H9 (cell line): ENCODE results near the gene MC1R. TPM values are rescaled to one million over a fixed set of nuclear protein-coding genes. Genes with fewer than 3 reads are reported as not detected.

Experiments used
- DNase-seq: peaks from one replicate; pipeline ENCODE4 v3.0.0-alpha.2; 2017
- H2AFZ ChIP-seq: one replicate; pipeline ENCODE4 v1.6.1; 2013; ENCODE audit warnings: mild to moderate bottlenecking, low read length, control low read depth, moderate library complexity
- H2AK5ac ChIP-seq: 2 replicates; pipeline ENCODE4 v1.6.1; 2013; ENCODE audit warnings: low read length, control low read depth, mixed read lengths; ENCODE audit not compliant: insufficient read length
- H2BK120ac ChIP-seq: one replicate; pipeline ENCODE4 v1.6.1; 2013; ENCODE audit warnings: low read depth, mild to moderate bottlenecking, low read length, control low read depth, inconsistent platforms; ENCODE audit not compliant: poor library complexity, severe bottlenecking
- H2BK12ac ChIP-seq: 2 replicates; pipeline ENCODE4 v1.6.1; 2013; ENCODE audit warnings: low read length, control low read depth, mixed read lengths, low read depth; ENCODE audit not compliant: insufficient read length
- H2BK15ac ChIP-seq: 2 replicates; pipeline ENCODE4 v1.6.1; 2013; ENCODE audit warnings: low read depth, low read length, control low read depth
- H2BK20ac ChIP-seq: one replicate; pipeline ENCODE4 v1.6.1; 2013; ENCODE audit warnings: low read depth, mild to moderate bottlenecking, low read length, control low read depth, inconsistent platforms; ENCODE audit not compliant: poor library complexity, severe bottlenecking
- H2BK5ac ChIP-seq: 2 replicates; pipeline ENCODE4 v1.6.1; 2013; ENCODE audit warnings: low read length, control low read depth, mixed read lengths; ENCODE audit not compliant: insufficient read length
- H3K14ac ChIP-seq: 2 replicates; pipeline ENCODE4 v1.6.1; 2013; ENCODE audit warnings: low read length, control low read depth; ENCODE audit not compliant: insufficient read depth
- H3K18ac ChIP-seq: 2 replicates; pipeline ENCODE4 v1.6.1; 2013; ENCODE audit warnings: low read depth, mild to moderate bottlenecking, mixed read lengths, low read length, control low read depth; ENCODE audit not compliant: insufficient read length
- H3K23ac ChIP-seq: 2 replicates; pipeline ENCODE4 v1.6.1; 2013; ENCODE audit warnings: low read length, control low read depth, mixed read lengths, low read depth; ENCODE audit not compliant: insufficient read length
- H3K23me2 ChIP-seq: 2 replicates; pipeline ENCODE4 v1.6.1; 2013; ENCODE audit warnings: low read depth, mild to moderate bottlenecking, mixed read lengths, low read length, control low read depth; ENCODE audit not compliant: insufficient read length, poor library complexity, severe bottlenecking
- H3K27ac ChIP-seq: 2 replicates; pipeline ENCODE4 v1.5.1; 2013; ENCODE audit warnings: low read length, control low read depth, mixed read lengths, low read depth; ENCODE audit not compliant: insufficient read length
- H3K27me3 ChIP-seq: 2 replicates; pipeline ENCODE4 v1.6.1; 2013; ENCODE audit warnings: low read length, control low read depth, inconsistent platforms; ENCODE audit not compliant: insufficient read depth
- H3K4ac ChIP-seq: 2 replicates; pipeline ENCODE4 v1.6.1; 2013; ENCODE audit warnings: low read depth, mild to moderate bottlenecking, control low read depth, inconsistent platforms, low read length, moderate library complexity
- H3K4me1 ChIP-seq: 2 replicates; pipeline ENCODE4 v1.6.1; 2013; ENCODE audit warnings: low read length, control low read depth, inconsistent platforms; ENCODE audit not compliant: insufficient read depth
- H3K4me2 ChIP-seq: 2 replicates; pipeline ENCODE4 v1.6.1; 2013; ENCODE audit warnings: low read length, control low read depth, mixed read lengths; ENCODE audit not compliant: insufficient read length, insufficient read depth
- H3K56ac ChIP-seq: 2 replicates; pipeline ENCODE4 v1.6.1; 2013; ENCODE audit warnings: low read depth, mild to moderate bottlenecking, mixed read lengths, low read length, control low read depth; ENCODE audit not compliant: insufficient read length
- H3K79me1 ChIP-seq: 2 replicates; pipeline ENCODE4 v1.6.1; 2013; ENCODE audit warnings: low read depth, mild to moderate bottlenecking, moderate library complexity, low read length, control low read depth, inconsistent platforms; ENCODE audit not compliant: insufficient read depth, poor library complexity, severe bottlenecking
- H3K79me2 ChIP-seq: 2 replicates; pipeline ENCODE4 v1.6.1; 2013; ENCODE audit warnings: low read length, control low read depth, inconsistent platforms; ENCODE audit not compliant: insufficient read depth
- H3K9ac ChIP-seq: 2 replicates; pipeline ENCODE4 v1.6.1; 2013; ENCODE audit warnings: low read length, control low read depth, mixed read lengths; ENCODE audit not compliant: insufficient read length; ENCODE audit errors: extremely low read depth
- H3K9me3 ChIP-seq: one replicate; pipeline ENCODE4 v1.6.1; 2013; ENCODE audit warnings: low read depth, low read length, inconsistent platforms; ENCODE audit not compliant: control insufficient read depth
- H3T11ph ChIP-seq: one replicate; pipeline ENCODE4 v1.6.1; 2013; ENCODE audit warnings: mild to moderate bottlenecking, low read length, control low read depth, inconsistent platforms
- H4K20me1 ChIP-seq: one replicate; pipeline ENCODE4 v1.6.1; 2013; ENCODE audit not compliant: control insufficient read depth, insufficient read length, insufficient read depth
- H4K5ac ChIP-seq: 2 replicates; pipeline ENCODE4 v1.6.1; 2013; ENCODE audit warnings: low read depth, mild to moderate bottlenecking, mixed read lengths, low read length, control low read depth; ENCODE audit not compliant: insufficient read length
- H4K8ac ChIP-seq: replicated peaks from 2 replicates; pipeline ENCODE4 v1.6.1; 2013; ENCODE audit warnings: low read length, control low read depth, mixed read lengths, low read depth; ENCODE audit not compliant: insufficient read length
- H4K91ac ChIP-seq: 2 replicates; pipeline ENCODE4 v1.6.1; 2013; ENCODE audit warnings: low read depth, mild to moderate bottlenecking, moderate library complexity, mixed read lengths, low read length, control low read depth; ENCODE audit not compliant: insufficient read length
- H3K27ac Mint-ChIP-seq, 3 experiments: 2 replicates in 2 of 3; 3 replicates in 1 of 3; pipeline ENCODE4 v1.8.0; 2020 to 2021; ENCODE audit warnings: mixed read lengths in 3 of 3, mild to moderate bottlenecking in 1 of 3, moderate library complexity in 1 of 3
- H3K27me3 Mint-ChIP-seq: 2 replicates; pipeline ENCODE4 v1.8.0; 2021; ENCODE audit warnings: low read depth, mild to moderate bottlenecking, moderate library complexity, mixed read lengths
- H3K36me3 Mint-ChIP-seq, 3 experiments: 2 replicates in 2 of 3; 3 replicates in 1 of 3; pipeline ENCODE4 v1.8.0; 2020 to 2021; ENCODE audit warnings: low read depth in 3 of 3, mixed read lengths in 3 of 3; ENCODE audit not compliant: insufficient read depth in 1 of 3
- H3K4me1 Mint-ChIP-seq, 2 experiments: 2 replicates each; pipeline ENCODE4 v1.8.0; 2020; ENCODE audit warnings: mixed read lengths in 2 of 2
- H3K4me3 Mint-ChIP-seq, 2 experiments: 2 replicates in 1 of 2; 3 replicates in 1 of 2; pipeline ENCODE4 v1.8.0; 2020 to 2021; ENCODE audit warnings: mild to moderate bottlenecking in 2 of 2, mixed read lengths in 2 of 2, moderate library complexity in 1 of 2
- H3K9me3 Mint-ChIP-seq, 2 experiments: 2 replicates in 1 of 2; 3 replicates in 1 of 2; pipeline ENCODE4 v1.8.0; 2020; ENCODE audit warnings: mild to moderate bottlenecking in 2 of 2, mixed read lengths in 2 of 2, moderate library complexity in 1 of 2
- CTCF ChIP-seq: fragments of 200-600 bp; sonication (generic); conservative IDR thresholded peaks from 3 replicates; pipeline ENCODE4 v1.8.0; 2021; ENCODE audit warnings: antibody characterized with exemption, mild to moderate bottlenecking
- WGBS: extraction: QIAGEN DNeasy Blood & Tissue Kit; methylation state at CpG from one replicate; pipeline ENCODE4 v1.1.7; 2013; ENCODE audit warnings: missing lambda C conversion rate, low lambda C conversion rate, mixed read lengths; ENCODE audit not compliant: insufficient read length; ENCODE audit errors: extremely low coverage; 5-methylcytosine and 5-hydroxymethylcytosine counted together
- total RNA-seq: library from RNA; stranded (reverse); gene quantifications from 2 replicates; pipeline ENCODE4 v1.2.1, GENCODE V29; 2021

MC1R gene
- total RNA-seq, 1 experiment from 2014 or later, result 4.7 TPM

- Mint-ChIP-seq H3K4me1 (peaks cover 27 to 44% of the 10 kb centered on the region in 2 experiments), H3K9me3 (no peaks in the 10 kb centered on the region; a peak in 1 of 5 replicates), H3K27ac (no peak overlapping the region; a peak in 1 of 7 replicates), H3K27me3 (peaks cover 24% of the 10 kb centered on the region), H3K36me3 (no peaks in the 10 kb centered on the region; a peak in 3 of 7 replicates), H3K4me3 (peak overlapping the region; percentile 84 to 94; a peak in 2 of 5 replicates)
- Histone ChIP-seq H2BK15ac (no peak overlapping the region), H3K4ac (no peak overlapping the region), H4K5ac (no peak overlapping the region), H3K9ac (no peak overlapping the region), H2AFZ (no peak overlapping the region), H3K4me1 (no peaks in the 10 kb centered on the region; the same call in 1 of the 2 replicates), H3K23ac (no peak overlapping the region), H3K18ac (no peak overlapping the region), H3K27me3 (no peaks in the 10 kb centered on the region), H4K8ac (no peak overlapping the region), H4K91ac (no peak overlapping the region), H3K4me2 (peak overlapping the region; percentile 72), H2BK12ac (no peak overlapping the region), H3T11ph (no peak overlapping the region), H3K27ac (no peak overlapping the region), H3K79me1 (no peaks in the 10 kb centered on the region), H2BK120ac (no peak overlapping the region), H2BK5ac (no peak overlapping the region), H3K14ac (no peak overlapping the region; the same call in 1 of the 2 replicates), H3K23me2 (peaks cover 26% of the 10 kb centered on the region), H3K56ac (no peak overlapping the region), H3K9me3 (no peaks in the 10 kb centered on the region), H2AK5ac (no peak overlapping the region), H3K79me2 (no peaks in the 10 kb centered on the region), H2BK20ac (no peak overlapping the region), H4K20me1 (no peaks in the 10 kb centered on the region)
- peak; percentile 63 for DNase-seq
- no CpG with 5 or more reads among the region's 14 CpGs for WGBS
- TF ChIP-seq CTCF, result no peak
These were observed 2.6 kb downstream of the MC1R start for GRCh38 chr16:89921131-89921701.
